GM13976 (cell line): ENCODE data around the gene GRIK3.

Experiments
- DNase-seq: peaks from one replicate; pipeline ENCODE4 v3.0.0; 2012; ENCODE audit warnings: low spot score
- CTCF ChIP-seq: IDR thresholded peaks from 2 replicates; pipeline ENCODE4 v1.5.1; 2012; ENCODE audit warnings: borderline replicate concordance, mild to moderate bottlenecking; ENCODE audit not compliant: insufficient read depth; ENCODE audit errors: extremely low read depth, missing control alignments, control extremely low read depth
- in situ Hi-C: fragments of 300-500 bp; cut with MboI; formaldehyde crosslinking; loops from one replicate; pipeline ENCODE4 v1.12.0; 2022; ENCODE audit warnings: low sequenced_read_pairs, mixed read lengths, inconsistent platforms; ENCODE audit not compliant: unreplicated experiment

GRIK3 gene

GRCh38 chr1:36855699-36856494 is 178.4 kb downstream of the GRIK3 start:
- TF ChIP-seq CTCF = no peak
- DNase-seq = no peak
- in situ Hi-C loops = no loop called here

GRCh38 chr1:36853638-36854037 is 180.7 kb downstream of the GRIK3 start:
- DNase-seq = no peak
- TF ChIP-seq CTCF = no peak
- in situ Hi-C loops = no loop called here

- no peak for TF ChIP-seq CTCF
Measured at GRCh38 chr1:36852586-36852985, 181.7 kb downstream of the GRIK3 start.

GRCh38 chr1:36851595-36851994 is 182.7 kb downstream of the GRIK3 start:
- TF ChIP-seq CTCF = no peak
- DNase-seq = no peak
- in situ Hi-C loops = no loop called here

More at GRCh38 chr1:36852586-36852985, 181.7 kb downstream of the GRIK3 start:
- DNase-seq = no peak
- in situ Hi-C loops = no loop called here

GRCh38 chr1:36851087-36851486 is 183.2 kb downstream of the GRIK3 start:
- in situ Hi-C loops = no loop called here
- DNase-seq = no peak
- TF ChIP-seq CTCF = no peak

- in situ Hi-C loops = no loop called here
- DNase-seq = no peak
- TF ChIP-seq CTCF = no peak
Measured at GRCh38 chr1:36849956-36850355, 184.4 kb downstream of the GRIK3 start.
